Stimulated activated CD4-positive, alpha-beta T cell treated with anti-CD3 and anti-CD28 coated beads, Interleukin-15, amount 100 ng/mL, for 24 hours (primary cell): ENCODE measurements around the gene ZNF433.
"Not testable (repeated sequence)": the region's sequence is repeated elsewhere in the genome, so short reads cannot be mapped to it uniquely, and the experiment has no call there.

Experiments
- DNase-seq: peaks from one replicate; pipeline ENCODE4 v3.0.0-alpha.2; 2020

ZNF433 gene

DNA sequence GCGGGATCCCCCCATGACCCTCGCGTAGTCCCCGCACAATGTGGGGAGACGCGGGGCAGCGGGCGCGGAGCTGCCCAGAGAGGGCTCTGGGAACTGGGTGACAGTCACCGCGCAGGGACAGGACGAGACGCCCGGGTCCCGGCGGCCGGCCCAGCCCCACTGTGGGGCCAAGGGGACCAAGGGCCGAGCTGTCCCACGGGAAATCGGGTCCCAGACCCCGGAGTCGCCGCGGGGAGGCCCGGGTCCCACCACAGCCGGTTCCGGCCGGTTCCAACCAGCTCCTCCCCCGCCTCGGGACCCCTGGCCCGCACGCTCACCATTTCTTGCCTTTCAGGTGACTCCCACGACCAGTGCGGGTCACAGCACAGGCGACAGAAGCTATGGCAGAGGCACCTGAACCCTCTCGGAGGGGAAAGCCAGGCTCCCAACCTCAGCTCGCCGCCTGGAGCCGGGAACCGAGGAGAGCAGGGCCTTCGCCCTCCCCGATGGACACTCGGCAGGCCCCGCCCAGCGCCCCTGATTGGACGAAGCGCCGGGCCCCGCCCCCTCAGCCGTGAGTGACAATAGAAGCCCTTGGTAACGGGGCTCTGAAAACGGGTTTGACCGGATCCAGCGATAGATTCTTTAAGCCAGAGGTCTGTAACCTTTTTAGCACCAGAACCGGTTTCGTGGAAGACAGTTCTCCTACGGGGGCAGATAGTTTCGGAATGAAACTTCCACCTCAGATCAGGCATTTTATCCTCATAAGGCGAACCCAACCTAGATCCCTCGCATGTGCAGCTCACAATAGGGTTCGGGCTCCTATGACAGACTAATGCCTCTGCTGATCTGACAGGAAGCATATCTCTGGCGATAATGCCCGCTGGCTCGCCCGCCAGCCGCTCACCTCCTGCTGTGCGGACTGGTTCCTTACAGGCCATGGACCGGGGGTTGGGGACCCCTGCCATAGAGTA, at the start of gene ZNF433:
Gene ZNF433 (minus strand): TSS at position 460 of the 953 bp plus-strand sequence. CDS start 140 bp downstream, at position 320.
- peak; percentile 91 for DNase-seq

GRCh38 chr19:12083336-12083735, 47.9 kb upstream of the ZNF433 start:
- not testable (repeated sequence) for DNase-seq

GRCh38 chr19:12077375-12077774, 41.9 kb upstream of the ZNF433 start:
- no peak for DNase-seq

GRCh38 chr19:12076331-12076730, 40.9 kb upstream of the ZNF433 start:
- DNase-seq: not testable (repeated sequence)

DNA sequence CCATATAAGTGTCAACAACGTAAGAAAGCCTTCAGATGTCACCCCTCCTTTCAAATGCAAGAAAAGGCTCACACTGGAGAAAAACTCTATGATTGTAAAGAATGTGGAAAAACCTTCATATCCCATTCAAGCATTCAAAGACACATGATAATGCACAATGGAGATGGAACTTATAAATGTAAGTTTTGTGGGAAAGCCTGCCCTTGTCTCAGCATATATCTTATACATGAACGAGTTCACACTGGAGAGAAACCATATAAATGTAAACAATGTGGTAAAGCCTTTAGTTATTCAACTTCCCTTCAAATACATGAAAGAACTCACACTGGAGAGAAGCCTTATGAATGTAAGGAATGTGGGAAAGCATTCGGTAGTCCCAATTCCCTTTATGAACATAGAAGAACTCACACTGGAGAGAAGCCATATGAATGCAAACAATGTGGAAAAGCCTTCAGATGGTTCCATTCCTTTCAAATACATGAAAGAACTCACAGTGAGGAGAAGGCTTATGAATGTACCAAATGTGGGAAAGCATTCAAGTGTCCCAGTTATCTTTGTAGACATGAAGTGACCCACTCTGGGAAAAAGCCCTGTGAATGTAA, 40.2 kb upstream of the ZNF433 start:
- DNase-seq: no peak

GRCh38 chr19:12064590-12065538, 29.4 kb upstream of the ZNF433 start, which contains the start of gene ZNF844:
Gene ZNF844, plus strand, starts transcription at chr19:12064731. Its CDS starts 143 bp downstream, at chr19:12064874.
- peak; percentile 88 for DNase-seq

GRCh38 chr19:12055784-12056183, 20.3 kb upstream of the ZNF433 start:
- no peak for DNase-seq

GRCh38 chr19:12052497-12053169, 17.2 kb upstream of the ZNF433 start, which contains the start of gene ZNF878:
Gene ZNF878, minus strand, starts transcription at chr19:12052961. Its CDS starts 160 bp downstream, at chr19:12052801.
- peak; percentile 87 for DNase-seq

DNA sequence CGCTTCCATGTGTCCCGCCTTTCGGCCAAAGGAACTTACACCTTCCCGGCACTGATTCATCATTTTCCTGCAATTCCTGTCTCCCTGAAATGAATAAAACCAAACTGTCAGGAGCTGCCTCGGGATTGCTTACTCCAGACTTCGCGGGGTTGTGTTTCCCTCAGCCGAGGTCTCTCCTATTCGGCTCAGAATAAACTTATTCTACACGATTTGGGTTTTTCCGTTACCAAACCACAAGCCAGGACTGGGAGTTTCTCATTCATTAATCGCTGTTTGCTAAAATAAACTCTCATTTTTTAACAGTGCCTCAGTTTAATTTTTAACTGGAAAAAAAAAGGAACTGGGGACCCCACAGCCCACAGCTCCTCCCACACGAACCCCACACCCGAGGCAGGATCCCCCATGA, 16.6 kb upstream of the ZNF433 start:
- DNase-seq: no peak

- DNase-seq: no peak
Observed at GRCh38 chr19:12047868-12048267, 12.4 kb upstream of the ZNF433 start.

GRCh38 chr19:12043752-12044422, 8.4 kb upstream of the ZNF433 start:
- no peak for DNase-seq

DNA sequence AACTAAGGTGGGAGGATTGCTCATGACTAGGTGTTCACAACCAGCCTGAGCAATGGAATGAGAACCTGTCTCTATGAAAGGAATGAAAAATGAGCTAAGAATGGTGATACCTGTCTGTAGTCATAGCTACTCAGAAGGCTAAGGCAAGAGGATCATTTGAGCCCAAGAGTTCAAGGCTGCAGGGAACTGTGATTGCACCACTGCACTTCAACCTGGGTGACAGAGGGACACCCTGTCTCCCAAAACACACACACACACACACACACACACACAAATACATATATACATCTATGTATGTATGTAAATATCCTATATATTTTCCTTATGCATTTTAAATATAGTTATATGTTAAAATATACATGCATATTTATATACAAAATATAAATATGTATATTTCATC, 7.4 kb upstream of the ZNF433 start:
- DNase-seq: no peak

GRCh38 chr19:12034620-12035019, 859 bp downstream of the ZNF433 start:
- DNase-seq: no peak

DNA sequence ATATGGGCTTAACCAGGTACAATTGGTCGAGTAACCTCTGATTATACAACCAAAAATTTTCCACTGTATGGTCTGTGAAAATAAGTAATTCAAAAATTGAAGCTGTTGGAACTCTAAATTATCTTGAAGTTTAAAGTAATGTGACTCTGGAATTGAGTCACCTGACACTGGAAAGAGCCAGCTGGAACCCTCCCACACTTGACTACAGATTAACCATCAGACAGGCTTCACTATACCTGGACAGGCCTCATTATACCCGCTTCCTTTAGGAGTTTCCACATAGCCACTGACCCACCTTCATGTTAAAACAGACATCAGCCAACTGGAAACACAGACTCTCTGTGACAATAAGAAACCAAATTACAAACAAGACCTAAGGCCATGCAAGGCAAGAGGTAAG, 1.3 kb downstream of the ZNF433 start:
- DNase-seq: no peak

- no peak for DNase-seq
Observed at GRCh38 chr19:12015753-12016116, 19.7 kb downstream of the ZNF433 start.

DNA sequence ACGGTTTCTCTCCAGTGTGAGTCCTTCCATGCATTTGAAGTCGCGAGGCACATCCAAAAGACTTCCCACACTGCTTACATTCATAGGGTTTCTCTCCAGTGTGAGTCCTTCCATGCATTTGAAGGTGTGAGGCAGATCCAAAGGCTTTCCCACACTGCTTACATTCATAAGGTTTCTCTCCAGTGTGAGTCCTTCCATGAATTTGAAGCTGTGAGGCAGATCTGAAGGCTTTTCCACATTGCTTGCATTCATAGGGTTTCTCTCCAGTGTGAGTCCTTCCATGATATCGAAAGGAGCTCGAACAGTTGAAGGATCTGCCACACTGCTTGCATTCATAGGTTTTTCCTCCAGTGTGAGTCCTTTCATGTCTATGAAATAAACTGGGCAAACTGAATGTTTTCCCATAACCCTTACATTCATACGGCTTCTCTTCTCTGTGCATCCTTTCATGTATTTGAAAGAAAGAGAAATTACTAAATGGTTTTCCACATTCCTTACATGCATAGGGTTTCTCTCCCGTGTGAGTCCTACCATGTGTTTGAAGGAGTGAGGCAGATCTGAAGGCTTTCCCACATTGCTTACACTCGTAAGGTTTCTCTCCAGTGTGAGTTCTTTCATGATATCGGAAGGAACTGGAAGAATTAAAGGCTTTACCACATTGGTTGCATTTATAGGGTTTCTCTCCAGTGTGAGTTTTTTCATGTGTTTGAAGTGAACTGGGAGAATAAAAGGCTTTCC, 20.3 kb downstream of the ZNF433 start:
- DNase-seq: no peak

DNA sequence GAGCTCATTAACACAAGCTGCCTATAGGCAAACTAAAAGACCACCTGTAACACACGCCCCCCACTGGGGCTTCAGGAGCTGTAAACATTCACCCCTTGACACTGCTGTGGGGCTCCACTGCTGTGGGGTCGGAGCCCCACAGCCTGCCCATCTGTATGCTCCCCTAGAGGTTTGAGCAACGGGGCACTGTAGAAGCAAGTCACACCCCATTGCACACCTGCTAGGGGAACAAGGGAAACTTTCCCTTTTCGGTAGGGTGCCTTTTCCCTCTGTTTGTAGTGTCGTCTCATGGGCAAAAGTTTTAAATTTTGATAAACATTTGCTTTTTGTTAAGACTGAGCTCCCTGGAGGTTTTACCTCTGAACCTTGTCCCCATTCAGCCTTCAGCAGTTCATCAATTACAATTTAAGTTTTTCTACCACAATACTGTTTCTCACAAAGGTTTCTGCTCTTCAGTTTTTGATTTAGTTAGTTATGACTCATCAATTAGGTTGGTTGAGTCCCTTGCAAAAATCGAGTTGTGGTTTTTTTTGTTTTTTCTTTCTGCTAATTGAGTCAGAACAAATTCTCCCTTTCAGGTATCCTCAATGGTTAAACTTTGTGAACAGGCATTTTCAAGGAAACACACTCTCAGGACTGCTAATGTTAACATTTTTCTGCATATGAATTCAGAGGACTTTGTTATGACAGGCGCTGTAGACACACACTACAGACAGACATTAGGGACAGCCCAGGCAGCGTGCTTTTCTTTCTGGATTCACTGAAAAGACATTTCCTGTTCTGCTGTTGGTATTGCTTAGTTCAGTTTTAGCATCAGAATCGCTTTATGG, 35.1 kb downstream of the ZNF433 start:
- DNase-seq: peak; percentile 31

DNA sequence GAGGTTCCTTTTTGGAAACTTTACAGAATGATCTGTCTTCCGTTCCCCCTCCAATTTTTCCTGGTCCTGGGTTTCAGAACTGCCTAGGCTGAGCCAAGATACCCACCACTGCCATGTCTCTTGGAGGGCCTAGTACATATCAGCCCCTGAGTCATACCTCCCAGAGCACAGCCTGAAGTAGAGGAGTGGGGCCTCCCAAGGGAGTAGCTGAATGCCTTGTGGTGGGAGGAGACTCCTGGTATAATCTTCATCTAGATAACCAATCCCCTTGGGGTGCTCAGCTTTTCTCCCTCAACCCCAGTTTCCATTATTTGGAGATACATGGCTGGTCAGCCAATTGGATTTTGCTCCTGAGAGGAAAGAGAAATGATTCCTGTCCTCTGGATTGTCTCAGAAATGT, 40.3 kb downstream of the ZNF433 start:
- DNase-seq: no peak

DNA sequence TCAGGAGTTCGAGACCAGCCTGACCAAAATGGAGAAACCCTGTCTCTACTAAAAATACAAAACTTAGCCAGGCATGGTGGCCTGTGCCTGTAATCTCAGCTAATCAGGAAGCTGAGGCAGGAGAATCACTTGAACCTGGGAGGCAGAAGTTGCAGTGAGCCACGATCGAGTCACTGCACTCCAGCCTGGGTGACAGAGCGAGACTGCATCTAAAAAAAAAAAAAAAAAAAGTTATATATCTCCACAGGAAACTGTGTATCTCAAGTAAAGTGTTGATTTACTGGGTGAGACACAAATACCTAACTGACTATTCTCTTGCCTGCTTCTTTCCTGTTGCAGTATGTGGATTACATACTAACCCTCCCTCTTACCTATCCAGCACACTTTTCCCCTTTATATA, 43.6 kb downstream of the ZNF433 start:
- not testable (repeated sequence) for DNase-seq

GRCh38 chr19:11989112-11989456, 46.4 kb downstream of the ZNF433 start:
- no peak for DNase-seq
